HEK293 (cell line): ENCODE data around the gene SUPT3H.

Experiments used
- ZFP41 ChIP-seq: fragments of 450-650 bp; formaldehyde crosslinking; IDR thresholded peaks from 2 replicates; pipeline ENCODE4 v1.5.1; 2016; ENCODE audit warnings: missing biosample characterization, missing genetic modification characterization, borderline replicate concordance
- TF ChIP-seq, protein P1 (sequence below): fragments of 450-650 bp; formaldehyde crosslinking; IDR thresholded peaks from 2 replicates; pipeline ENCODE4 v1.5.1; 2016; ENCODE audit warnings: missing biosample characterization, missing genetic modification characterization
- TF ChIP-seq, protein P2 (sequence below): fragments of 450-650 bp; IDR thresholded peaks from 2 replicates; pipeline ENCODE4 v1.5.1; 2018; ENCODE audit warnings: missing biosample characterization, mild to moderate bottlenecking, missing genetic modification characterization

DNA sequence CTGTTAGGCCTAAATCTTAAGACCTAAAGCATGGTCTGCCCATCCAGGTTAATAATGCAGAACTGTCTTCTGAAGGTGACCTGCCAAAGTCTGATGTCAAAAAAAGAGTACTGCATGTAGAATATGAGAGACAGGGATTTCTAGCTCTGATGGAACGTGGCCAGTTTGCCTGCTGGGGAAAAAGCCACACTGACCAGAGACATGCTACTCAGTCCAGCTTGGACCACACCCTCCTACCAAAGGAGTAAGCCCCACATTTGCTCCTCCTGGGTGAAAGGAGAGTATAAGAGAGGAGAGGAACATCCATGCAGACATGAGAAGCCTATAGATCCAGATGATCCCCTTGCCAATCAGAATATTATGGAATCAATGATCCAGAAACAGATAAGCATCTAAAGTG is 279.5 kb downstream of the SUPT3H start:
- TF ChIP-seq, protein P1, sequence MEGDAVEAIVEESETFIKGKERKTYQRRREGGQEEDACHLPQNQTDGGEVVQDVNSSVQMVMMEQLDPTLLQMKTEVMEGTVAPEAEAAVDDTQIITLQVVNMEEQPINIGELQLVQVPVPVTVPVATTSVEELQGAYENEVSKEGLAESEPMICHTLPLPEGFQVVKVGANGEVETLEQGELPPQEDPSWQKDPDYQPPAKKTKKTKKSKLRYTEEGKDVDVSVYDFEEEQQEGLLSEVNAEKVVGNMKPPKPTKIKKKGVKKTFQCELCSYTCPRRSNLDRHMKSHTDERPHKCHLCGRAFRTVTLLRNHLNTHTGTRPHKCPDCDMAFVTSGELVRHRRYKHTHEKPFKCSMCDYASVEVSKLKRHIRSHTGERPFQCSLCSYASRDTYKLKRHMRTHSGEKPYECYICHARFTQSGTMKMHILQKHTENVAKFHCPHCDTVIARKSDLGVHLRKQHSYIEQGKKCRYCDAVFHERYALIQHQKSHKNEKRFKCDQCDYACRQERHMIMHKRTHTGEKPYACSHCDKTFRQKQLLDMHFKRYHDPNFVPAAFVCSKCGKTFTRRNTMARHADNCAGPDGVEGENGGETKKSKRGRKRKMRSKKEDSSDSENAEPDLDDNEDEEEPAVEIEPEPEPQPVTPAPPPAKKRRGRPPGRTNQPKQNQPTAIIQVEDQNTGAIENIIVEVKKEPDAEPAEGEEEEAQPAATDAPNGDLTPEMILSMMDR (tag by site-specific recombination): no peak
- TF ChIP-seq ZFP41 (tag by site-specific recombination): no peak
- TF ChIP-seq, protein P2, sequence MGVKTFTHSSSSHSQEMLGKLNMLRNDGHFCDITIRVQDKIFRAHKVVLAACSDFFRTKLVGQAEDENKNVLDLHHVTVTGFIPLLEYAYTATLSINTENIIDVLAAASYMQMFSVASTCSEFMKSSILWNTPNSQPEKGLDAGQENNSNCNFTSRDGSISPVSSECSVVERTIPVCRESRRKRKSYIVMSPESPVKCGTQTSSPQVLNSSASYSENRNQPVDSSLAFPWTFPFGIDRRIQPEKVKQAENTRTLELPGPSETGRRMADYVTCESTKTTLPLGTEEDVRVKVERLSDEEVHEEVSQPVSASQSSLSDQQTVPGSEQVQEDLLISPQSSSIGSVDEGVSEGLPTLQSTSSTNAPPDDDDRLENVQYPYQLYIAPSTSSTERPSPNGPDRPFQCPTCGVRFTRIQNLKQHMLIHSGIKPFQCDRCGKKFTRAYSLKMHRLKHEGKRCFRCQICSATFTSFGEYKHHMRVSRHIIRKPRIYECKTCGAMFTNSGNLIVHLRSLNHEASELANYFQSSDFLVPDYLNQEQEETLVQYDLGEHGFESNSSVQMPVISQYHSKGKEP (tag by site-specific recombination): no peak
